GM19463 (cell line): ENCODE results near the gene FRMD3.

Experiments used
- ATAC-seq: cut with Tn5 transposase; IDR thresholded peaks from one replicate; pipeline ENCODE4 v1.9.1; 2021; ENCODE audit warnings: mild to moderate bottlenecking, moderate library complexity; ENCODE audit not compliant: unreplicated experiment

FRMD3 gene

DNA sequence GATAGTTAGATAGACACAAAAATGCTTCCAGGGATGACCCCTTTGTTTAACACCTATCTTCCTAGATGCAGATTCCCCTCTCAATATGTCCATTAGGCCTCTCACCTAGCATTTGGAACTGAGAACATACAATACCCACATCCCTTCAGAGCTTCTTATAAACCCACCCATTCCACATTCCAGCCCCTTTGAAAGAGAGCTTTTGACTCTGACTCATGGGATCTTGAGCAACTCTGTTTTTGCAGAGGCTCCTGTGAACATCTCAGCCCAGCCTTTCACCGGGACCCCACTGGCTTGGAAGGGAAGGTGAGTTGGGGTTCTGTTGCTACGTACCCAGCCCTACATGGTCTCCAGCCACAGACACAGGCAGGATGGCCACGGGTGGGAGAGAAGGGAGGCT, 195.5 kb downstream of the FRMD3 start:
- no peak for ATAC-seq

GRCh38 chr9:83342006-83342405, 196.2 kb downstream of the FRMD3 start:
- no peak for ATAC-seq

DNA sequence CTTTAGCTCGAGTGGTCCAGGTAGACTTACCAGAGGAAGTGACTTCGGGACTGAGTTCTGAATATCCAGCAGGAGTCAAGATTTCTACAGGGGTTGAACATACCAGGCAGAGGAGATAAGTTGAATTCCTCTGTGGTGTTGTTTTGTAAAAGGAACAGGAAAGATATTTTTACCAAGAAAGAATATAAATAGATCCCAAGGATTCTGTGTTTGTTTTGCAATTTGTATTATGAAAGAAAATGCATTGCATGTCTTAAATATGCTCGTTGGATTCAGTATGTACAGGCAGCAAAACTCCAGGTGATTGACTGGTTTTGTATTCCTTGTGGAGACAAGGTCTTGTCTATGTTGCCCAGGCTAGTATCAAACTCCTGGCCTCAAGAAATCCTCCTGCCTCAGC, 197.8 kb downstream of the FRMD3 start:
- ATAC-seq = no peak

- no peak for ATAC-seq
Observed at GRCh38 chr9:83339435-83339834, 198.8 kb downstream of the FRMD3 start.

DNA sequence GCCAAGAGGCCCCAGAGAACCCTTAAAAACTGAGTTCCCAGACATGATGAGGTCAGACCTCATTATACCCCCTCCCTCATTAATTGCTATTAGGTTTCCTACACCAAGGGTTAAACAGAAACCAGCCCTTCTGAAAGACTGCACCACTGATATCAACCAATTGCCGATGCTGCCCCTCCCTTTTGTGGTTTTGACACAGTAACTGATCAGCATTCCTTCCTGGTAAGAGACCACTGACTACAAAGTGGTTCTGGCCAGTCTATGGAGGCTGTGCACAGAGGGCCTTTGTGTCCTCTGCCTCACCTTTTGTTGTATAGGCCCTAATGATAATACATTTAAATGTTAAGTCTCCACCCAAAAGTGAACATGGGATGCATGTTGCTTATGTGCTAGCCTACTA, 201.5 kb downstream of the FRMD3 start:
- no peak for ATAC-seq

DNA sequence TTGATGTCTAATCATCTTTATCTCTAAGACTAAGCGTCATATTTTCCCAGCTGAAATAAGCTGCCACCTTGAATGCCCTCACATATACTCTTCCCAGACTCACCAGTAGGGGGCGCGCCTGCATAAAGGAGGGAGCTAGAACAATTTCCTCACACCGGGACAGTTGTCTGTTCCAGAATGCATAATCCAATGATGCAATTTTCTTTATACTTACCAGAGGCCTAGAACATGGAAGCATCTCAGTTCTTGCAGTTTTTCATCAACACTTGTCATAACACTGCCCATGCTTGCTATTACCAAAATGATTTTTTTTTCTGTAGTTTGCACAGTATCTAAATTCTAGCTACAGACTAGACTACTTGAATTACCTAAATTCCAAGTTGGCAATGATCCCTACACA, 203.9 kb downstream of the FRMD3 start:
- ATAC-seq = no peak

- ATAC-seq = no peak
Observed at GRCh38 chr9:83330207-83331196, 207.7 kb downstream of the FRMD3 start.

GRCh38 chr9:83327750-83328622, 210.2 kb downstream of the FRMD3 start:
- ATAC-seq = no peak

- ATAC-seq = no peak
Observed at GRCh38 chr9:83327323-83327722, 210.9 kb downstream of the FRMD3 start.

GRCh38 chr9:83323148-83323547, 215.1 kb downstream of the FRMD3 start:
- no peak for ATAC-seq

GRCh38 chr9:83322438-83322837, 215.8 kb downstream of the FRMD3 start:
- no peak for ATAC-seq

DNA sequence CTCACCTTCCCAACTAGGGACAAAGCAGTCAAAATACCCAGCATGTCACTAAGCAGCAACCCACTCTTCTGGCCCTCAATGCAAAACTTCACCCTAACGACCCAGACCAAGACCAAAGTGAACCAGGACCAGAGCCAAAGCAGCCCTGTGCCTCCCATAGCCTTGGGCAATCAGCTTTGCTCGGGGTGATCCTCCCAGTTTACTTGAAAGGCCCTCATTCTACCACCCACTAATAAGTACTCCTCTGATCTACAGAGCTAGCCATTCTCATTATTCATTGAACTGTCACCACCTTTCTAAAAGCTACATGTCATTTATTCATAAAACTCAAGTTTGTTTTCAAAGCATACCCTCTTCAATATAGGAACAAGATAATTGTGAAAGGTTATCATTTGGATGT, 221.0 kb downstream of the FRMD3 start:
- ATAC-seq = no peak

DNA sequence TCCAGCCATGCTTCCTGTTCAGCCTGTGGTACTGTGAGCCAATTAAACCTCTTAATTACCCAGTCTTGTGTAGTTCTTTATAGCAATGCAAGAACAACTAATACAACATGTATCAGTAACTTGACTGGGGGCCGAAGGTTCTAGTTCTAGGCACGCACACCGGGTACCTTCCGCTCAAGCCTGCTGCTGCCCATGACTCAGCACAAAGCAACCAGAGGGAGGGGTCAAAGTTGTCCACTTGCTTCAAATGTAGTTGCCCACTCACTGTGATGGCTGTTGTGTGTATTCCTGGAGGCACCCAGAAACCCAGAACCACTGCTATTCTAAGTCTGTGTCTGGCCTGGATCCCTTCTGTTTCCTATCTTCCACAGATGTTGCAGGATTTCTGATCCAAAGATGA, 222.6 kb downstream of the FRMD3 start:
- ATAC-seq = no peak

DNA sequence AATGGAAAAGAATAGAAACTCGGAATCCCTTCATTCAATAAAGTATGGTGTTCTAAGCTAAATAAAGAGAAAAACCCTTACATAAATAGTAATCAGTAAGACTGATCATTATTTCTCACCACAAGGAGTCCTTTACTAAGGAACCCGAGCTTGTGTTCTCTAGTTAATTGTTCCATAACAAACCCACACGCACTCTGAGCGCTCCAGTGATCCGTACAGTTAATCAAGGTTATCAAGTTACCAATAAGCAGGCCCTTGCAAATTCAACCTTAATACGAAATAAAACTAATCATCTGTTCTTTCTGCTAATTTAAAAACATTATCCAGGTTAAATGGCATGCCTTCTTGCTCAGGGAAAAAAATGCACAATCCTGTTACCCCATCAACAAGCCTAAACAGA, 224.4 kb downstream of the FRMD3 start:
- no peak for ATAC-seq

- ATAC-seq = no peak
Observed at GRCh38 chr9:83312537-83312936, 225.7 kb downstream of the FRMD3 start.

- ATAC-seq = no peak
Observed at GRCh38 chr9:83307066-83307724, 231.0 kb downstream of the FRMD3 start.

GRCh38 chr9:83304686-83305085, 233.5 kb downstream of the FRMD3 start:
- ATAC-seq = no peak

DNA sequence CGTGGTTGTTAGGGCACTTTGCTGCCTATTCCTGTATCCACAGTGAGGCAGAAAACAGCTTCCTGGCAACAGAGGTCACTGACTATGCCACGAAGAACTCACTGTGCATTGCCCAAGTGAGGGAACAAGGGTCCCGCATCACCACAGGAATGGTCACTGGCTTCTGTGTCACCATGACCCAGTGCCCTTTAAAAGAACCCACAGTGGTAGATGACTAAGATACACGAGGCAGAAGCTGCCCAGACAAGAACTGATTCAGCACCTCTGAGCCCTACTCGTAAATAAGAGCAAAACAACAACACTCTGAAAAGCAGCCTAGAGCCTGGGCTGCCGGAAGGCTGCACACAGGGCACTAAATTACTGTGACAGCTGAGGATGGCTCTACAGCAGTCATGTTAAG, 238.6 kb downstream of the FRMD3 start:
- ATAC-seq = peak; percentile 38

DNA sequence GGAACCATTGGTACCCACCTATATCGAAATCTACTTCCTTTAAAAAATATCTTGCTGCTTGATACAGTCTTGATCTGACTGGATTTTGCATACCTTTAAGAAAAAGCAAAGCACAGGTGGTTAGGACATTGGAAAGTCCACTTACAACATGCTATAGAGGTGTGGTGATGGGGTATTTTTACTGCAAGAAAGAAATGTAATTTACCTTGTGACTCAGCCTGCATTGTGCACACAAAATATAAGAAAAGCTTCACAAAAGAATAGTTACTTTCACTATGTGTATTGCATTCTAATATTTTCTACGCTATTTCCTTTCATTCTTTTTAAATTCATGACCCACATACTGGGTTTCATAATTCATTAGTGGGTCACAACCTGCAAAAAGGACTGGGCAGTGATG, 239.1 kb downstream of the FRMD3 start:
- no peak for ATAC-seq

- ATAC-seq = peak; percentile 71
Observed at GRCh38 chr9:83296123-83296522, 242.1 kb downstream of the FRMD3 start.

DNA sequence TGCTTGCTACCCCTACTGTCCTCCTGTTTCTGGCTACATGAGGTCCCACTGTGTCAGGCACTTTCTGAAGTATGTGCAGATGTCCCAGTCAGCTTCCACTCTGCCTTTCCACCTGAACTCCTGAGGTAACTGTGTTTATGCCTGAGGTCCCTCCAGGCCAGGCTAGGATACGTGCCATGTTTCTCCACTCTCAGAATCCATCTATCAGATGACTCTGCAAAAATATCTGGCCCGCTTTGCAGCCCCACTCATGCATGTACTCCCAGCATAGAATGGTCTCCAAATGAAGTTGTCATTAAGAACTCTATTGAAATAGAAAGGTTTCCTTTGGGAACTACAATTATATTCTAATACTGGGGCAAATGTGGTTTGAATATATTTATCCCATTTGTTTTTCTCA, 243.4 kb downstream of the FRMD3 start:
- ATAC-seq = no peak
